IPS-15b (cell line): Measurements from ENCODE around the gene EPHA7.

Experiments
- H3K27me3 ChIP-seq: one replicate; pipeline ENCODE4 v1.6.1; 2013; ENCODE audit warnings: low read length; ENCODE audit not compliant: control insufficient read depth, insufficient read depth
- H3K36me3 ChIP-seq: one replicate; pipeline ENCODE4 v1.6.1; 2013; ENCODE audit warnings: low read length; ENCODE audit not compliant: control insufficient read depth, insufficient read depth
- H3K4me1 ChIP-seq: one replicate; pipeline ENCODE4 v1.6.1; 2013; ENCODE audit warnings: mild to moderate bottlenecking, low read length; ENCODE audit not compliant: control insufficient read depth, insufficient read depth
- H3K4me3 ChIP-seq: one replicate; pipeline ENCODE4 v1.5.1; 2013; ENCODE audit warnings: low read depth, low read length
- H3K9ac ChIP-seq: one replicate; pipeline ENCODE4 v1.6.1; 2013; ENCODE audit warnings: low read depth, mild to moderate bottlenecking, low read length
- H3K9me3 ChIP-seq: one replicate; pipeline ENCODE4 v1.6.1; 2013; ENCODE audit warnings: mild to moderate bottlenecking, low read length; ENCODE audit not compliant: control insufficient read depth, insufficient read depth

Gene EPHA7

DNA sequence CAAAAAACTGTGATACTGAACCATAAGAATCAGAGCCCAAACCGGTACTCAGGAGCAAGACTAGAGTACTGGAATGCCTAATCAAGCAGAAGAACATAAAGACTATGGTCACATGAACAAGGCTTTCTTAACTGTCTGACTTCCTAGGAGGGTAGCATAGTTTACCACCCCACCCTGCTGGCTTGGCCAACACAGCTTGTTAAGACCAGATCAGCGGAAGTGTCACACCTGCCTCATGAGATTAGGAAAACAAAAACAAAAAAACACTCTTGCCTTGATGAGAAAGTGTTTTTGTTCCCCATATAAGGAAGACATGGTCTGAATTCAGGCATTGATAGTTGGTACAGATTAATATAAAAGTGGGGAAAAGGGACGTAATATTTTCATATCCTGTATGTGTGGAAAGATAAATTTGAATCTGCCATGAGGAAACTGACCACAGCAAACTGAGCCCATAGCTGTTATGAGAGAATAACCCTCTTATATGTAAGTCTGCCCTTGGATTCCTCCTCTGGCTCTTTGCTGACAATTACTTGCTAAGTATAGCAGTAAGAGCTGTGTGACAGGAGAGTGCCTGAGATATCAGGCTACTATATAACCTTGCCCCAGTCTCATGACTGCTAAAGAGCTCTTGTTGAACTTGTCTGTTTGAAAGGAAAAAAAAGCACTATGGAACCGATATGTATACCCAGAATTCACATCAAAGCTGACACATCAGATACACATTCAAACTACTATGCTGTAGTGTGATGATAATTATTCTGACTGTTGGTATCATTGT, 197.1 kb downstream of the EPHA7 start:
- Histone ChIP-seq H3K4me1 (no peaks in the 10 kb centered on the region), H3K9me3 (no peaks in the 10 kb centered on the region), H3K4me3 (no peak overlapping the region), H3K36me3 (no peaks in the 10 kb centered on the region), H3K9ac (no peak overlapping the region), H3K27me3 (no peaks in the 10 kb centered on the region)

DNA sequence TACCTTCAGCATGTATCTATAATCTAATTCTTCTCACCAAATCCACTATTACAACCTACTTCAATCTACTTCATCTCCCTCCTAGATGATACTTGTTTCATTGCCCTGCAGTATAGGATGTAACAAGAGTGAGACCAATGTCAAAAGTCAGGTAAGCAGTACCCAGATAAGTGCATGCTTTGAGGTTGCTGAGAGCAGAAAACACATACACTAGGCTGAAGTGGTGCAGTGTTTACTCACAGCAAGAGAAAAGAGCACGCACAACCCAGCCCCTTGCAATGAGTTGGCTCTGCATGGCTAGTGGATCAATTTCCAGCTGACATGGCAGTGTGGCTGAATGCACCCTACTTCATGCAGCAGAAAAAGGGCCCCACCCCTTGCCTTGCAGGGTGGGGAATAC, 199.9 kb downstream of the EPHA7 start:
- H3K9ac ChIP-seq, result no peak overlapping the region
- no peaks in the 10 kb centered on the region for H3K4me1 ChIP-seq
- no peaks in the 10 kb centered on the region for H3K9me3 ChIP-seq
- no peaks in the 10 kb centered on the region for H3K27me3 ChIP-seq
- H3K36me3 ChIP-seq, result no peaks in the 10 kb centered on the region
- H3K4me3 ChIP-seq, result no peak overlapping the region

DNA sequence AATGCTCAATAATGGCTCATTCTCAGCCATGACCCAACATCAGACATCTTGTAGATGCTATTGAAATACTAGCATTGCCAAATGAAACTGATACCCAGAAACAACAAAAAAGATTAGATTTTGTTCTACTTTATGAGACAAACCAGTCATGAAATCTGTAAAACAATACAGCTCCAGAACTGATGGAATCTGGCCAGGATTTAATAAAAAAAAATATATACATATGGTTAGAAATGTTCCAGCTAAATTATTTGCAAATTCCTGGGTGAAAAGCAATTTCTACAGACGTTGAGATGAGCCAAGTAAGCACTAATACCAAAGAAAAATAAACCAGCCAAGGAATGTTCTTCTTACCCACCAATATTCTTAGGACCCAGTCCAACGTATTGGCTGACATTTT, 201.3 kb downstream of the EPHA7 start:
- Histone ChIP-seq H3K9me3 (no peaks in the 10 kb centered on the region), H3K27me3 (no peaks in the 10 kb centered on the region), H3K4me1 (no peaks in the 10 kb centered on the region), H3K36me3 (no peaks in the 10 kb centered on the region), H3K9ac (no peak overlapping the region), H3K4me3 (no peak overlapping the region)

DNA sequence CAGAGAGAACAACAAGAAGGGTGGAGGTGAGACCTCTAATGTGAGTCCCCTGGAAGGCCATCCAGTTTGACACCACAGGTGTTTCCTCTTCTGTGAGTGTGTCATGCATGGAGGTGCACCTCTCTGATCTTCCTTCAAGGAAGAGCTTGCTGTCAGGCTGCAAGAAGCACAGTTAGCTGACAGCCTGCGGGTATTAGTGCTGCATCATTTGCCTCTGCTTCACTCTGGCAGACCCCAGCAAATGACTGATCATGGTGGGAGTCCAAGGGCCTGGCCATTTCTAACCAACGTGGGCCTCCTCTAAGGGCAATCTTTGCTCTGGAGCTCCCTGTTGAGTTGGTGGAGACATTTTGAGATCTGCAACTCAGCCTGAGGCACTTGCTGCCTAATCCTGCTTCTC, 206.3 kb downstream of the EPHA7 start:
- no peaks in the 10 kb centered on the region for H3K4me1 ChIP-seq
- H3K9ac ChIP-seq, result no peak overlapping the region

GRCh38 chr6:93210908-93211307, 208.5 kb downstream of the EPHA7 start:
- Histone ChIP-seq H3K36me3 (no peaks in the 10 kb centered on the region), H3K27me3 (no peaks in the 10 kb centered on the region), H3K4me1 (no peaks in the 10 kb centered on the region), H3K9ac (no peak overlapping the region), H3K4me3 (no peak overlapping the region), H3K9me3 (no peaks in the 10 kb centered on the region)

More for the DNA sequence above, 206.3 kb downstream of the EPHA7 start:
- Histone ChIP-seq H3K4me3 (no peak overlapping the region), H3K9me3 (no peaks in the 10 kb centered on the region), H3K36me3 (no peaks in the 10 kb centered on the region), H3K27me3 (no peaks in the 10 kb centered on the region)

DNA sequence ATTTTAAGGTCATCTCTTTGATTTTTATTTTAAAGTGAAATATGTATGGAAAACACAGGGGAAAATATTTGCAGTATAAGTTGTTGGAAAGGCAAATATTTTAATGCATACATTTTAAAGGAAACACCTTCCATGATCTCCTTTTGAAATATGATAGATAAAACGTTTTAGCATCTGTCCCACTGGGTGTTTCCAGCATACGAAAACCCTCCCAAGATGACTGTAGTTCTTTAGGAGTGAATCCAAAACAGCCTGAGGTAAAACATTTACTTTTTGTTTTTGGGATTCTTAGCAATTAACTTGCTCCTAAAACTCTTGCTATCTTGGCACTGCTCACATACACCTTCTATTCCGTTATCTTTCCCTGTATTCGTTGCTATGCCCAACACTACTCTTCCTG, 210.0 kb downstream of the EPHA7 start:
- no peaks in the 10 kb centered on the region for H3K36me3 ChIP-seq
- H3K27me3 ChIP-seq, result no peaks in the 10 kb centered on the region
- no peaks in the 10 kb centered on the region for H3K9me3 ChIP-seq
- H3K4me3 ChIP-seq, result no peak overlapping the region
- H3K4me1 ChIP-seq, result no peaks in the 10 kb centered on the region
- H3K9ac ChIP-seq, result no peak overlapping the region

DNA sequence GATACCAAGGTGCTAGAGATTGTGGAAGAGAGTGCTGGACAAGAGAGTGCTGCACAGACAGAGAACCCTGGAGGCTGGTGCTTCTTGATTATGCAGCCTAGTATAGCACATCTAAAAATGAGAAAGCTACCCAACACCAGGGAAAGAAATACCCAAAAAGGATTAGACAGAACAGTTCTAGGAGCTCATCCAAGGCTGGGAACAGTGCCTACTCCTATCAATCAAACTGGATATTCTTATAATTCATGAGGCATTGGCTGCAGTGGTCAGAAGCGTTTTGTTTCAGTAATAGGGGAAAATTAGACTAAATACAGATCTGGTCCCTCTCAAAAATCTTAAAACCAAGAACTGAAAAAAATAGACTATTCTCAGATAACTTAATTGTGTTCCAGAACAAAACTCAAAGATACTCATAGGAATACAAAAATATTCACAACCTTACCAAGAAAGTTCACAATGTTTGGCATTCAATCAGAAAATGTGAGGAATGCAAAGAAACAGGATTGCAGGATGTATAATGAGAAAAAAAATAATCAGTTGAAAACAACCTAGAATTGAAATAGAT, 222.9 kb downstream of the EPHA7 start:
- Histone ChIP-seq H3K9ac (no peak overlapping the region), H3K27me3 (no peaks in the 10 kb centered on the region), H3K4me3 (no peak overlapping the region), H3K9me3 (no peaks in the 10 kb centered on the region), H3K4me1 (no peaks in the 10 kb centered on the region), H3K36me3 (no peaks in the 10 kb centered on the region)

GRCh38 chr6:93194480-93194879, 224.9 kb downstream of the EPHA7 start:
- Histone ChIP-seq H3K4me1 (no peaks in the 10 kb centered on the region), H3K9me3 (no peaks in the 10 kb centered on the region), H3K4me3 (no peak overlapping the region), H3K27me3 (no peaks in the 10 kb centered on the region), H3K36me3 (no peaks in the 10 kb centered on the region), H3K9ac (no peak overlapping the region)

GRCh38 chr6:93193868-93194267, 225.5 kb downstream of the EPHA7 start:
- H3K4me3 ChIP-seq, result no peak overlapping the region
- no peaks in the 10 kb centered on the region for H3K36me3 ChIP-seq
- H3K9me3 ChIP-seq, result no peaks in the 10 kb centered on the region
- no peaks in the 10 kb centered on the region for H3K4me1 ChIP-seq
- H3K9ac ChIP-seq, result no peak overlapping the region
- no peaks in the 10 kb centered on the region for H3K27me3 ChIP-seq
